Astrocyte (in vitro differentiated cells and primary cell): ENCODE results near the gene FADS6. TPM values are rescaled to one million over a fixed set of nuclear protein-coding genes. Genes with fewer than 3 reads are reported as not detected.
"Not testable (repeated sequence)": the region's sequence is repeated elsewhere in the genome, so short reads cannot be mapped to it uniquely, and the experiment has no call there.

Source experiments
- DNase-seq: peaks from one replicate; pipeline ENCODE4 v3.0.0-alpha.2; 2010; ENCODE audit warnings: low read depth
- FAIRE-seq: peaks from 2 replicates; lab custom pipeline; 2011; peaks lifted over from hg19 to GRCh38; lab: Jason Lieb, UNC
- H2AFZ ChIP-seq: 2 replicates; pipeline ENCODE4 v1.6.0; 2012; ENCODE audit warnings: low read depth, low read length, inconsistent platforms
- H3K27ac ChIP-seq: 2 replicates; pipeline ENCODE4 v1.5.1; 2011; ENCODE audit warnings: low read depth, low read length, inconsistent platforms
- H3K27me3 ChIP-seq: 2 replicates; pipeline ENCODE4 v1.6.0; 2011; ENCODE audit warnings: low read length, inconsistent platforms; ENCODE audit not compliant: insufficient read depth
- H3K36me3 ChIP-seq: 2 replicates; pipeline ENCODE4 v1.5.1; 2011; ENCODE audit warnings: low read length, inconsistent platforms; ENCODE audit not compliant: insufficient read depth
- H3K4me1 ChIP-seq: 2 replicates; pipeline ENCODE4 v1.5.1; 2011; ENCODE audit warnings: low read length, inconsistent platforms; ENCODE audit not compliant: insufficient read depth
- H3K4me2 ChIP-seq: 2 replicates; pipeline ENCODE4 v1.6.0; 2012; ENCODE audit warnings: low read length, inconsistent platforms
- H3K4me3 ChIP-seq: 2 replicates; pipeline ENCODE4 v1.5.1; 2011; ENCODE audit warnings: low read depth, mild to moderate bottlenecking, low read length, inconsistent platforms; ENCODE audit not compliant: insufficient read depth
- H3K79me2 ChIP-seq: 2 replicates; pipeline ENCODE4 v1.6.0; 2012; ENCODE audit warnings: mild to moderate bottlenecking, low read length, inconsistent platforms; ENCODE audit not compliant: insufficient read depth
- H3K9ac ChIP-seq: 2 replicates; pipeline ENCODE4 v1.6.0; 2012; ENCODE audit warnings: mild to moderate bottlenecking, low read length, inconsistent platforms
- H3K9me3 ChIP-seq: 2 replicates; pipeline ENCODE4 v1.5.1; 2012; ENCODE audit warnings: low read depth, mild to moderate bottlenecking, low read length, inconsistent platforms; ENCODE audit not compliant: insufficient read depth
- H4K20me1 ChIP-seq: 2 replicates; pipeline ENCODE4 v1.6.0; 2012; ENCODE audit warnings: low read length, inconsistent platforms; ENCODE audit not compliant: insufficient read depth
- H3K27ac Mint-ChIP-seq: one replicate; pipeline ENCODE4 v1.8.0; 2021; ENCODE audit warnings: mild to moderate bottlenecking, mixed read lengths; ENCODE audit not compliant: unreplicated experiment
- H3K27me3 Mint-ChIP-seq: one replicate; pipeline ENCODE4 v1.8.0; 2021; ENCODE audit warnings: low read depth, mixed read lengths; ENCODE audit not compliant: unreplicated experiment
- H3K36me3 Mint-ChIP-seq: one replicate; pipeline ENCODE4 v1.8.0; 2021; ENCODE audit warnings: low read depth, mixed read lengths; ENCODE audit not compliant: unreplicated experiment
- H3K4me1 Mint-ChIP-seq: one replicate; pipeline ENCODE4 v1.8.0; 2021; ENCODE audit warnings: low read depth, mixed read lengths; ENCODE audit not compliant: unreplicated experiment
- H3K4me3 Mint-ChIP-seq: one replicate; pipeline ENCODE4 v1.8.0; 2021; ENCODE audit warnings: mild to moderate bottlenecking, moderate library complexity, mixed read lengths; ENCODE audit not compliant: unreplicated experiment
- H3K9me3 Mint-ChIP-seq: one replicate; pipeline ENCODE4 v1.8.0; 2021; ENCODE audit warnings: mild to moderate bottlenecking, mixed read lengths; ENCODE audit not compliant: unreplicated experiment
- CTCF ChIP-seq: IDR thresholded peaks from 2 replicates; pipeline ENCODE4 v1.5.1; 2011; ENCODE audit warnings: low read depth, mild to moderate bottlenecking, inconsistent platforms, low read length, moderate library complexity; ENCODE audit not compliant: insufficient read depth
- EZH2 ChIP-seq: IDR thresholded peaks from 2 replicates; pipeline ENCODE4 v1.6.1; 2012; ENCODE audit warnings: mild to moderate bottlenecking, low read length, inconsistent platforms; ENCODE audit not compliant: insufficient read depth
- total RNA-seq: library from RNA; stranded (reverse); gene quantifications from 2 replicates; pipeline ENCODE4 v1.2.1, GENCODE V29; 2021

The FADS6 gene
- total RNA-seq, 1 donor from 2014 or later, result not detected

- Histone ChIP-seq H3K9ac (no peak overlapping the region), H4K20me1 (no peaks in the 10 kb centered on the region), H3K36me3 (no peaks in the 10 kb centered on the region), H3K79me2 (no peaks in the 10 kb centered on the region), H3K4me1 (no peaks in the 10 kb centered on the region), H3K27me3 (peaks cover 3% of the 10 kb centered on the region), H3K9me3 (no peaks in the 10 kb centered on the region), H2AFZ (no peak overlapping the region), H3K27ac (no peak overlapping the region), H3K4me3 (no peak overlapping the region), H3K4me2 (no peak overlapping the region)
- no peak for FAIRE-seq
- Mint-ChIP-seq H3K9me3 (peaks cover 11% of the 10 kb centered on the region), H3K27me3 (peaks cover 53% of the 10 kb centered on the region), H3K36me3 (no peaks in the 10 kb centered on the region), H3K4me1 (no peaks in the 10 kb centered on the region), H3K4me3 (no peak overlapping the region), H3K27ac (no peak overlapping the region)
- TF ChIP-seq CTCF (no peak), EZH2 (no peak)
- DNase-seq, result no peak
Observed at GRCh38 chr17:74907012-74907411, 13.6 kb upstream of the FADS6 start.

GRCh38 chr17:74906214-74906793 is 12.9 kb upstream of the FADS6 start:
- H3K36me3 ChIP-seq, H3K9me3 ChIP-seq, H3K4me1 ChIP-seq, H3K36me3 Mint-ChIP-seq, H3K9ac ChIP-seq, H2AFZ ChIP-seq, H3K4me1 Mint-ChIP-seq, H3K79me2 ChIP-seq, H3K27me3 ChIP-seq, H4K20me1 ChIP-seq, H3K4me3 Mint-ChIP-seq, DNase-seq, H3K27ac Mint-ChIP-seq, H3K4me3 ChIP-seq, FAIRE-seq, H3K27ac ChIP-seq, H3K4me2 ChIP-seq: not testable (repeated sequence)
- peaks cover 60% of the 10 kb centered on the region for H3K27me3 Mint-ChIP-seq
- H3K9me3 Mint-ChIP-seq, result peaks cover 11% of the 10 kb centered on the region

GRCh38 chr17:74904687-74905409 is 11.4 kb upstream of the FADS6 start:
- no peak for FAIRE-seq
- Histone ChIP-seq H3K4me3 (no peak overlapping the region), H3K36me3 (no peaks in the 10 kb centered on the region), H3K4me2 (no peak overlapping the region), H3K27me3 (peaks cover 5% of the 10 kb centered on the region), H3K4me1 (no peaks in the 10 kb centered on the region), H3K9ac (no peak overlapping the region), H3K79me2 (no peaks in the 10 kb centered on the region), H4K20me1 (no peaks in the 10 kb centered on the region), H2AFZ (no peak overlapping the region), H3K27ac (no peak overlapping the region), H3K9me3 (no peaks in the 10 kb centered on the region)
- H3K27ac Mint-ChIP-seq, result no peak overlapping the region
- no peak overlapping the region for H3K4me3 Mint-ChIP-seq
- peaks cover 9% of the 10 kb centered on the region for H3K9me3 Mint-ChIP-seq
- no peak for DNase-seq
- H3K36me3 Mint-ChIP-seq, result no peaks in the 10 kb centered on the region
- peaks cover 58% of the 10 kb centered on the region for H3K27me3 Mint-ChIP-seq
- no peaks in the 10 kb centered on the region for H3K4me1 Mint-ChIP-seq
- no peak for TF ChIP-seq EZH2
- TF ChIP-seq CTCF, result no peak
